HepG2 (cell line): ENCODE data around the gene ABCC2. TPM values are rescaled to one million over a fixed set of nuclear protein-coding genes. Genes with fewer than 3 reads are reported as not detected.
A peak's percentile ranks its signal among the peaks of the same experiment; 100 is the strongest.

ENCODE experiments used
- AHDC1 ChIP-seq: sonication (generic); formaldehyde crosslinking; IDR thresholded peaks from 2 replicates; pipeline ENCODE4 v1.5.1; 2020; ENCODE audit warnings: mild to moderate bottlenecking, missing genetic modification reagents, borderline replicate concordance
- DBP ChIP-seq: sonication (generic); formaldehyde crosslinking; IDR thresholded peaks from 2 replicates; pipeline ENCODE4 v1.4.0; 2020; ENCODE audit warnings: missing genetic modification reagents; ENCODE audit errors: not compliant biosample characterization
- HDAC6 ChIP-seq: fragments of 200-600 bp; sonication (generic); IDR thresholded peaks from 2 replicates; pipeline ENCODE4 v1.7.0; 2017; ENCODE audit warnings: mild to moderate bottlenecking, antibody characterized with exemption, low read length, low read depth
- HNF4G ChIP-seq, 2 experiments: sonication (generic) in 1 of 2; formaldehyde crosslinking in 1 of 2; IDR thresholded peaks; 2 replicates each; pipeline versions ENCODE4 v1.4.0 to v1.6.1; 2011 to 2020; ENCODE audit warnings: borderline replicate concordance in 2 of 2, low read depth in 2 of 2, mild to moderate bottlenecking in 2 of 2, low read length in 1 of 2, missing genetic modification reagents in 1 of 2, moderate library complexity in 1 of 2
- HNRNPH1 ChIP-seq: fragments of 200-400 bp; formaldehyde crosslinking; optimal IDR thresholded peaks from 2 replicates; pipeline ENCODE3; 2017; ENCODE audit warnings: mild to moderate bottlenecking, low read depth, low read length
- NKX3-1 ChIP-seq: sonication (generic); formaldehyde crosslinking; IDR thresholded peaks from 2 replicates; pipeline ENCODE4 v1.5.0; 2020; ENCODE audit warnings: missing genetic modification reagents
- REST ChIP-seq, 2 experiments: IDR thresholded peaks; 2 replicates each; pipeline ENCODE4 v1.6.1; 2011 to 2012; ENCODE audit warnings: low read length in 2 of 2, borderline replicate concordance in 1 of 2, low read depth in 1 of 2, mild to moderate bottlenecking in 1 of 2, moderate library complexity in 1 of 2
- SMARCC2 ChIP-seq: fragments of 450-650 bp; IDR thresholded peaks from 2 replicates; pipeline ENCODE4 v1.6.1; 2017; ENCODE audit warnings: antibody characterized with exemption, mild to moderate bottlenecking
- SSRP1 ChIP-seq: IDR thresholded peaks from 2 replicates; pipeline ENCODE4 v1.6.1; 2016; ENCODE audit warnings: control low read depth
- TCF7L2 ChIP-seq: IDR thresholded peaks from 2 replicates; pipeline ENCODE4 v1.6.1; 2011; ENCODE audit warnings: mild to moderate bottlenecking, low read depth, low read length, moderate library complexity
- ZC3H4 ChIP-seq: sonication (generic); formaldehyde crosslinking; IDR thresholded peaks from 2 replicates; pipeline ENCODE4 v1.4.0; 2020; ENCODE audit warnings: missing genetic modification reagents, borderline replicate concordance
- ZFP36 ChIP-seq: fragments of 150-350 bp; IDR thresholded peaks from 2 replicates; pipeline ENCODE4 v1.6.1; 2018; ENCODE audit warnings: borderline replicate concordance, low read length, low read depth; ENCODE audit not compliant: partially characterized antibody
- ZNF629 ChIP-seq: sonication (generic); formaldehyde crosslinking; conservative IDR thresholded peaks from 2 replicates; pipeline ENCODE4 v1.5.0; 2020; ENCODE audit warnings: missing genetic modification reagents
- ZNF687 ChIP-seq: sonication (generic); formaldehyde crosslinking; IDR thresholded peaks from 2 replicates; pipeline ENCODE4 v1.5.1; 2020; ENCODE audit warnings: mild to moderate bottlenecking, missing genetic modification reagents, moderate library complexity
- ZNF713 ChIP-seq: sonication (generic); formaldehyde crosslinking; IDR thresholded peaks from 2 replicates; pipeline ENCODE4 v1.4.0; 2020; ENCODE audit warnings: mild to moderate bottlenecking, missing genetic modification reagents
- polyA plus RNA-seq, 8 experiments: library from polyadenylated mRNA; depleted of rRNA in 3 of 8; stranded (reverse) in 7 of 8; unstranded in 1 of 8; fragments of >200 nt; fragmentation: Illumina TruSeq in 4 of 8; extraction: Trizol in 4 of 8; gene quantifications; 2 replicates each; pipeline versions ENCODE4 v1.2.1 to v1.2.3, GENCODE V29; 2011 to 2016; ENCODE audit warnings: low read depth in 4 of 8, missing spikeins in 1 of 8, mixed read lengths in 1 of 8; ENCODE audit not compliant: insufficient read depth in 1 of 8
- total RNA-seq, 5 experiments: library from RNA; depleted of rRNA; stranded (reverse); fragments of >200 nt; fragmentation: Illumina TruSeq; extraction: Trizol; gene quantifications; 2 replicates each; pipeline ENCODE4 v1.2.3, GENCODE V29; 2016; ENCODE audit warnings: low read depth in 1 of 5

The ABCC2 gene
- total and polyA plus RNA-seq, 2 of the 13 experiments (the other 11 are each of a cell fraction or from before 2014, with no cell fraction given), result 181 to 497 TPM

- TF ChIP-seq REST (IDR thresholded peaks at IDR 0.05; ENCODE audit: borderline replicate concordance in 1 of 2, low read depth in 1 of 2, low read length in 2 of 2), result no peak
- TF ChIP-seq ZNF713, result no peak
- no peak for TF ChIP-seq HNRNPH1
- TF ChIP-seq HDAC6, result no peak
- TF ChIP-seq SSRP1 (CRISPR knock-in tag), result no peak
- TF ChIP-seq NKX3-1 (CRISPR knock-in tag), result no peak
- TF ChIP-seq ZFP36, result no peak
- peak; percentile 85; the same call in 1 of the 2 replicates for TF ChIP-seq AHDC1 (CRISPR knock-in tag)
- TF ChIP-seq SMARCC2, result no peak
- peak; percentile 94 for TF ChIP-seq ZNF629 (CRISPR knock-in tag)
- TF ChIP-seq HNF4G (IDR thresholded peaks at IDR 0.05; ENCODE audit: borderline replicate concordance, low read depth, low read length), result peak; percentile 68
- TF ChIP-seq HNF4G (CRISPR knock-in tag; IDR thresholded peaks at IDR 0.05; ENCODE audit: borderline replicate concordance, low read depth), result no peak
- TF ChIP-seq DBP (CRISPR knock-in tag), result no peak
- TF ChIP-seq TCF7L2, result no peak
- TF ChIP-seq ZNF687 (CRISPR knock-in tag), result no peak
- TF ChIP-seq ZC3H4, result no peak
Observed at GRCh38 chr10:99754670-99755069, 27.8 kb upstream of the ABCC2 start (continued).
